ENCODE measurements around the gene NR2F1-AS1. TPM values are rescaled to one million over a fixed set of nuclear protein-coding genes. Genes with fewer than 3 reads are reported as not detected.

NR2F1-AS1 gene
- total and polyA plus RNA-seq, 3 donors from 2014 or later: 15.6 to 24.8 (median 20.6) TPM

DNA sequence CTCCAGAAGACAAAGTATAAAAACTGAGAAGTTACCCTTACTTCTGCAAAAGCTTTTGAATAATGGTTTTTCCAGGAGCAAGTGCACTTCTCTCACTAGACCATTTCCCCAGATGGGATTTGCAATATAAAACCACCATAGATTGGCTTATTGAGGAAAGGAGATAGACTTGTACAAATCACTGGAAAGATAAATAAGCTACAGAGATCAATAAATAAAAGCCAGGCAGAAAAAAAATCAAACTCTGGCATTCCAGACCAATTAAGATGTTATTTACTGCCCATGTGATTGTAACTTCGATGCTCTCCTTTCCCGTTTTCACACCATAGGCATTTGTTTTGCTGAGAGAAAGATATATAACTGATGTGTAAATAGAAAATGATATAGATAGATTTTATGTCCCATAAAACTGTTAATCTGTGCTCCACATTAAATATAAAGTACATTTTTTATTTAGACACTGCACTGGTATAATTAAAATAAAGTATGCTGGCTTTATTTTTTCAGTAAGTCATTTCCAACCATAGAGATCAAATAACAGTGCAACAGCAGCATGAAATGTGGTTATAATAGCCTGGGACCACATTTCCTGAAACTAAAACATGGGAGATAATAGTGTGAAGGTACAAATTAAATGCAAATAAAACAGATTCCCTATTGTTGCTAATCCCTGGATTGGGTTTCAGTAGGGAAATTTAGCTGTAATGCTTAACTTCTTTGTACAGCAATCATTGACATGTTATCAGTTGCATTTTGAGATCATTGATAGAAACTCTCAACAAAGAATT is 177.7 kb downstream of the NR2F1-AS1 start:
- intact Hi-C loops (cut with DNase I; ENCODE audit: low total_unique reads): no loop called here
- H3K9me3 ChIP-seq: no peaks in the 10 kb centered on the region
- DNase-seq: no peak
- H3K4me3 ChIP-seq: no peak overlapping the region
- no peaks in the 10 kb centered on the region for H3K27me3 ChIP-seq
- WGBS, 2 donors: 81 to 87% methylated on average over 2 of the region's 2 CpGs
- TF ChIP-seq, protein P1, sequence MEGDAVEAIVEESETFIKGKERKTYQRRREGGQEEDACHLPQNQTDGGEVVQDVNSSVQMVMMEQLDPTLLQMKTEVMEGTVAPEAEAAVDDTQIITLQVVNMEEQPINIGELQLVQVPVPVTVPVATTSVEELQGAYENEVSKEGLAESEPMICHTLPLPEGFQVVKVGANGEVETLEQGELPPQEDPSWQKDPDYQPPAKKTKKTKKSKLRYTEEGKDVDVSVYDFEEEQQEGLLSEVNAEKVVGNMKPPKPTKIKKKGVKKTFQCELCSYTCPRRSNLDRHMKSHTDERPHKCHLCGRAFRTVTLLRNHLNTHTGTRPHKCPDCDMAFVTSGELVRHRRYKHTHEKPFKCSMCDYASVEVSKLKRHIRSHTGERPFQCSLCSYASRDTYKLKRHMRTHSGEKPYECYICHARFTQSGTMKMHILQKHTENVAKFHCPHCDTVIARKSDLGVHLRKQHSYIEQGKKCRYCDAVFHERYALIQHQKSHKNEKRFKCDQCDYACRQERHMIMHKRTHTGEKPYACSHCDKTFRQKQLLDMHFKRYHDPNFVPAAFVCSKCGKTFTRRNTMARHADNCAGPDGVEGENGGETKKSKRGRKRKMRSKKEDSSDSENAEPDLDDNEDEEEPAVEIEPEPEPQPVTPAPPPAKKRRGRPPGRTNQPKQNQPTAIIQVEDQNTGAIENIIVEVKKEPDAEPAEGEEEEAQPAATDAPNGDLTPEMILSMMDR (IDR thresholded peaks at IDR 0.05): no peak
- TF ChIP-seq POLR2A (IDR thresholded peaks at IDR 0.05): no peak
- no peak overlapping the region for H3K27ac ChIP-seq
- no peaks in the 10 kb centered on the region for H3K4me1 ChIP-seq
- no peaks in the 10 kb centered on the region for H3K36me3 ChIP-seq (ENCODE audit: low read depth, missing control alignments)

DNA sequence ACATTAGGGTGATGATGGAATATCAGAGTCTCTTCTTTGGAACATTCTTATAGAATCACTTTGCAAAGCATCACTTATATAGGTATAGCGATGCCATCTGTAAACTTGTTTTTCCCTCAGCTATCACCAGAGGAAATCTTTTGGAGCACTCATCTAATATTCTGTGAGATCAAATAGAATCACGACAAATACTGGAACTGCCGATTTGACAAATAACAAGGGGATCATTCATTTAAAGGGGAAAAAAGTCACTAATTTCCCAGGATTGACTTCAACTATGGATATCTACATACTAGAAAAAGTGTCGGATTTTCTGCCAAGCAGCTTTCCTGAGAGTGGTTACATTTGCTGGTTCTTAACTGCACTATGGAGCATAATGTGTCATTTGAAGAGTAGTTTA is 178.6 kb downstream of the NR2F1-AS1 start:
- intact Hi-C loops (cut with DNase I; ENCODE audit: low total_unique reads): no loop called here
- no peak overlapping the region for H3K27ac ChIP-seq
- TF ChIP-seq POLR2A (IDR thresholded peaks at IDR 0.05): no peak
- TF ChIP-seq, protein P1 (IDR thresholded peaks at IDR 0.05): no peak
- H3K36me3 ChIP-seq (ENCODE audit: low read depth, missing control alignments): no peaks in the 10 kb centered on the region
- no peak overlapping the region for H3K4me3 ChIP-seq
- 86 to 90% methylated on average over 4 of the region's 4 CpGs for WGBS, 2 donors
- no peaks in the 10 kb centered on the region for H3K4me1 ChIP-seq
- no peak for DNase-seq
- no peaks in the 10 kb centered on the region for H3K9me3 ChIP-seq
- H3K27me3 ChIP-seq: no peaks in the 10 kb centered on the region

DNA sequence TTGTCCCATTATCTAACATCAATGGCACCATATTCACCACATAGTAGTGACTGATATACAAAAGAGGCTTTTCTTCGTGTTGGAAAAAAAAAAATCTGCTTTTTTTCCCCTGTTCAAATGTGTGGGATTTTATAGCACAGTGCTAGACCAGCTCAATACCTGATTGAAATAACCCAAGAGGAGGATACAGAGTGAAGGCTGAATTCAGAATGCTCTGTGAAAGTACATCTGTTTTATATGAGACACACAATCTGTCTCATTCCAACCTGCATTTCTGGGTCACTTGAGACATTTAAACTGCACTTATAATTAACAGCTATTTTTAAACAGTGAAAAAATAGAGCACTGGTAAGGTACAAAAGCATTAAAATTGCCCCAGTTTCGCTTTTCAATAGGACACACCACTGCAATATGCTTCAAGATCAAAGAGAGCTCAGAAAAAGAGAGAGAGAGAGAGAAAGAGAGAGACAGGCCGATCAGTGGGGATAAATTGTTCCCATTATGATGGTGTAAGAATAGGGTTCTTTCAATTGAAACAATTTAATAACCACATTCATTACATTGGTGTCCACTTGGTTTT is 179.3 kb downstream of the NR2F1-AS1 start:
- intact Hi-C loops (cut with DNase I; ENCODE audit: low total_unique reads): no loop called here
- no peak for TF ChIP-seq POLR2A (IDR thresholded peaks at IDR 0.05)
- TF ChIP-seq, protein P1 (IDR thresholded peaks at IDR 0.05): no peak
- Histone ChIP-seq H3K27ac (no peak overlapping the region), H3K27me3 (no peaks in the 10 kb centered on the region), H3K4me3 (no peak overlapping the region), H3K9me3 (no peaks in the 10 kb centered on the region), H3K36me3 (ENCODE audit: low read depth, missing control alignments) (no peaks in the 10 kb centered on the region), H3K4me1 (no peaks in the 10 kb centered on the region)
- WGBS, 2 donors: 81 to 88% methylated on average over 3 of the region's 3 CpGs
- DNase-seq: no peak

GRCh38 chr5:93399675-93400074 is 181.3 kb downstream of the NR2F1-AS1 start:
- intact Hi-C loops (cut with DNase I; ENCODE audit: low total_unique reads): no loop called here
- WGBS, 2 donors: 65 to 67% methylated on average over 3 of the region's 3 CpGs
- no peaks in the 10 kb centered on the region for H3K27me3 ChIP-seq
- H3K4me3 ChIP-seq: no peak overlapping the region
- H3K27ac ChIP-seq: no peak overlapping the region
- H3K9me3 ChIP-seq: no peaks in the 10 kb centered on the region
- H3K36me3 ChIP-seq (ENCODE audit: low read depth, missing control alignments): no peaks in the 10 kb centered on the region
- TF ChIP-seq, protein P1 (IDR thresholded peaks at IDR 0.05): no peak
- TF ChIP-seq POLR2A (IDR thresholded peaks at IDR 0.05): no peak
- no peak for DNase-seq
- no peaks in the 10 kb centered on the region for H3K4me1 ChIP-seq
